ENCODE measurements around the gene LMAN2.

GRCh38 chr5:177332896-177333260, 18.6 kb downstream of the LMAN2 start:
- TF ChIP-seq POLR2A (IDR thresholded peaks at IDR 0.05; ENCODE audit: low read depth, low read length) (no peak), POLR2AphosphoS5 (IDR thresholded peaks at IDR 0.05; ENCODE audit: low read depth, low read length) (no peak), TAF1 (IDR thresholded peaks at IDR 0.05; ENCODE audit: low read depth, low read length) (no peak), PAX5 (IDR thresholded peaks at IDR 0.05; ENCODE audit: insufficient read depth, low read length, severe bottlenecking) (no peak), SPI1 (IDR thresholded peaks at IDR 0.05; ENCODE audit: low read depth, low read length) (no peak), POU2F2 (IDR thresholded peaks at IDR 0.05; ENCODE audit: low read depth, low read length) (no peak)
